H1 (cell line): ENCODE results near the gene SYNJ1. TPM values are rescaled to one million over a fixed set of nuclear protein-coding genes. Genes with fewer than 3 reads are reported as not detected.

Source experiments
- CTCF ChIA-PET: fragments of 300-600 bp; sonication (Branson Sonifier 250); formaldehyde crosslinking; loops from one replicate; lab custom pipeline; 2021; ENCODE audit not compliant: partially characterized antibody; lab: Charles Lee
- POLR2A ChIA-PET: fragments of 300-600 bp; sonication (Branson Sonifier 250); formaldehyde crosslinking; loops from one replicate; lab custom pipeline; 2021; ENCODE audit warnings: inconsistent platforms; ENCODE audit not compliant: partially characterized antibody; lab: Charles Lee
- DNase-seq, 2 experiments: peaks; one replicate each; pipeline versions ENCODE4 v3.0.0 to v3.0.0-alpha.2; 2010 to 2022; ENCODE audit warnings: low spot score in 2 of 2, low read depth in 1 of 2, mixed read lengths in 1 of 2
- FAIRE-seq: peaks from 2 replicates; lab custom pipeline; 2011; peaks lifted over from hg19 to GRCh38; lab: Jason Lieb, UNC
- H2AFZ ChIP-seq: 2 replicates; pipeline ENCODE4 v1.8.1; 2012; ENCODE audit warnings: low read length, inconsistent platforms
- H2AK5ac ChIP-seq: 2 replicates; pipeline ENCODE4 v1.6.1; 2013; ENCODE audit warnings: low read depth, low read length
- H2BK120ac ChIP-seq: replicated peaks from 2 replicates; pipeline ENCODE3; 2013; ENCODE audit warnings: low read depth, low read length, inconsistent platforms
- H2BK12ac ChIP-seq: 2 replicates; pipeline ENCODE4 v1.6.1; 2013; ENCODE audit warnings: low read depth, low read length
- H2BK15ac ChIP-seq: 2 replicates; pipeline ENCODE4 v1.6.1; 2013; ENCODE audit warnings: low read length
- H2BK20ac ChIP-seq: 2 replicates; pipeline ENCODE4 v1.6.1; 2013; ENCODE audit warnings: low read length
- H2BK5ac ChIP-seq: 2 replicates; pipeline ENCODE4 v1.6.1; 2013; ENCODE audit warnings: low read depth, low read length
- H3K14ac ChIP-seq: 2 replicates; pipeline ENCODE4 v1.6.1; 2013; ENCODE audit warnings: inconsistent platforms; ENCODE audit not compliant: insufficient read length
- H3K18ac ChIP-seq: 2 replicates; pipeline ENCODE4 v1.6.1; 2013; ENCODE audit warnings: low read length; ENCODE audit errors: extremely low read depth
- H3K23ac ChIP-seq: 2 replicates; pipeline ENCODE4 v1.6.1; 2013; ENCODE audit warnings: inconsistent platforms; ENCODE audit not compliant: insufficient read length
- H3K23me2 ChIP-seq: 2 replicates; pipeline ENCODE4 v1.6.1; 2013; ENCODE audit warnings: low read depth, low read length
- H3K27ac ChIP-seq: 2 replicates; pipeline ENCODE4 v1.6.1; 2011; ENCODE audit warnings: low read depth, low read length, inconsistent platforms
- H3K27me3 ChIP-seq, 4 experiments: replicated peaks in 1 of 4; 1 replicate in 1 of 4; 2 replicates in 3 of 4; pipeline versions ENCODE4 v1.6.1 to v1.8.1; 2011 to 2013; ENCODE audit warnings: low read length in 3 of 4, mild to moderate bottlenecking in 3 of 4, inconsistent platforms in 2 of 4, mixed read lengths in 2 of 4, moderate library complexity in 1 of 4; ENCODE audit not compliant: control insufficient read depth in 3 of 4, insufficient read depth in 3 of 4; ENCODE audit errors: extremely low read depth in 1 of 4
- H3K36me3 ChIP-seq, 4 experiments: 2 replicates each; pipeline versions ENCODE4 v1.6.1 to v1.8.1; 2011 to 2013; ENCODE audit warnings: mild to moderate bottlenecking in 4 of 4, low read length in 3 of 4, moderate library complexity in 2 of 4, control low read depth in 1 of 4, inconsistent platforms in 1 of 4; ENCODE audit not compliant: insufficient read depth in 4 of 4, control insufficient read depth in 2 of 4
- H3K4ac ChIP-seq: replicated peaks from 2 replicates; pipeline ENCODE3; 2013; ENCODE audit warnings: low read length, low read depth, mixed read lengths, inconsistent platforms; ENCODE audit not compliant: insufficient read length
- H3K4me1 ChIP-seq, 4 experiments: replicated peaks in 1 of 4; 1 replicate in 1 of 4; 2 replicates in 3 of 4; pipeline versions ENCODE4 v1.6.1 to v1.8.1; 2011 to 2013; ENCODE audit warnings: low read length in 3 of 4, inconsistent platforms in 2 of 4, mixed read lengths in 1 of 4; ENCODE audit not compliant: insufficient read depth in 4 of 4, control insufficient read depth in 3 of 4
- H3K4me2 ChIP-seq, 2 experiments: 2 replicates each; pipeline versions ENCODE4 v1.6.1 to v1.8.1; 2011 to 2013; ENCODE audit warnings: low read depth in 2 of 2, low read length in 2 of 2, control low read depth in 1 of 2, inconsistent platforms in 1 of 2, mild to moderate bottlenecking in 1 of 2; ENCODE audit not compliant: insufficient read depth in 1 of 2
- H3K4me3 ChIP-seq, 4 experiments: fragments of 200-600, 300-600 bp in 1 of 4; sonication (generic), shearing (Covaris generic), sonication (Bioruptor Twin) in 1 of 4; 2 replicates each; pipeline versions ENCODE4 v1.5.1 to v1.8.1; 2011 to 2016; ENCODE audit warnings: low read length in 4 of 4, low read depth in 3 of 4, control low read depth in 2 of 4, inconsistent platforms in 2 of 4, mild to moderate bottlenecking in 2 of 4, mixed read lengths in 1 of 4, moderate library complexity in 1 of 4; ENCODE audit not compliant: insufficient read depth in 2 of 4; ENCODE audit errors: extremely low read depth in 1 of 4
- H3K56ac ChIP-seq: replicated peaks from 2 replicates; pipeline ENCODE3; 2013; ENCODE audit warnings: low read depth, mild to moderate bottlenecking, mixed read lengths, low read length, inconsistent platforms; ENCODE audit not compliant: insufficient read length
- H3K79me1 ChIP-seq: 2 replicates; pipeline ENCODE4 v1.6.1; 2013; ENCODE audit warnings: low read depth, low read length, control low read depth
- H3K79me2 ChIP-seq, 2 experiments: 2 replicates each; pipeline versions ENCODE4 v1.6.1 to v1.8.1; 2012 to 2013; ENCODE audit warnings: low read length in 2 of 2, mild to moderate bottlenecking in 2 of 2, inconsistent platforms in 1 of 2; ENCODE audit not compliant: insufficient read depth in 2 of 2, control insufficient read depth in 1 of 2
- H3K9ac ChIP-seq, 4 experiments: replicated peaks in 1 of 4; 1 replicate in 1 of 4; 2 replicates in 3 of 4; pipeline versions ENCODE4 v1.6.1 to v1.8.1; 2011 to 2013; ENCODE audit warnings: low read depth in 3 of 4, low read length in 3 of 4, control low read depth in 2 of 4, mild to moderate bottlenecking in 2 of 4, moderate library complexity in 2 of 4, inconsistent platforms in 1 of 4; ENCODE audit errors: extremely low read depth in 1 of 4
- H3K9me3 ChIP-seq, 2 experiments: 2 replicates each; pipeline versions ENCODE4 v1.6.1 to v1.8.1; 2012 to 2013; ENCODE audit warnings: mild to moderate bottlenecking in 2 of 2, moderate library complexity in 2 of 2, control low read depth in 1 of 2, inconsistent platforms in 1 of 2, low read depth in 1 of 2, low read length in 1 of 2, mixed read lengths in 1 of 2; ENCODE audit not compliant: insufficient read depth in 2 of 2
- H4K20me1 ChIP-seq, 2 experiments: replicated peaks in 1 of 2; 2 replicates each; pipeline versions ENCODE3 to v1.8.1; 2011 to 2013; ENCODE audit warnings: inconsistent platforms in 2 of 2, low read length in 2 of 2, mild to moderate bottlenecking in 1 of 2; ENCODE audit not compliant: insufficient read depth in 2 of 2, control insufficient read depth in 1 of 2
- H4K5ac ChIP-seq: 2 replicates; pipeline ENCODE4 v1.6.1; 2013; ENCODE audit warnings: low read length, low read depth, mixed read lengths, inconsistent platforms; ENCODE audit not compliant: insufficient read length
- H4K8ac ChIP-seq: 2 replicates; pipeline ENCODE4 v1.8.0; 2013; ENCODE audit warnings: mild to moderate bottlenecking, moderate library complexity, low read length, inconsistent platforms; ENCODE audit not compliant: insufficient read depth; ENCODE audit errors: extremely low read depth
- H4K91ac ChIP-seq: replicated peaks from 2 replicates; pipeline ENCODE3; 2013; ENCODE audit warnings: low read length, mixed read lengths, inconsistent platforms; ENCODE audit not compliant: insufficient read length
- BRCA1 ChIP-seq: IDR thresholded peaks from 2 replicates; pipeline ENCODE4 v1.6.1; 2012; ENCODE audit warnings: low read depth, low read length, improper control_type of control experiment
- HDAC6 ChIP-seq: IDR thresholded peaks from one replicate; pipeline ENCODE4 v1.7.1; 2012; ENCODE audit warnings: low read depth, mild to moderate bottlenecking, inconsistent platforms, low read length, moderate library complexity
- KDM1A ChIP-seq: fragments of 200-600, 300-600 bp; sonication (generic); IDR thresholded peaks from 2 replicates; pipeline ENCODE4 v1.7.1; 2016; ENCODE audit warnings: mild to moderate bottlenecking, low read length, borderline replicate concordance
- SP4 ChIP-seq: IDR thresholded peaks from 2 replicates; pipeline ENCODE4 v1.6.1; 2012; ENCODE audit warnings: low read length, inconsistent platforms
- WGBS, 2 experiments: shearing (Covaris generic) in 1 of 2; methylation state at CpG; one replicate each; pipeline versions ENCODE4 v1.1.6 to v1.1.7; 2013 to 2015; ENCODE audit warnings: low lambda C conversion rate in 2 of 2, mixed read lengths in 2 of 2, inconsistent platforms in 1 of 2, low coverage in 1 of 2, missing lambda C conversion rate in 1 of 2; ENCODE audit not compliant: insufficient replicate concordance in 2 of 2, insufficient coverage in 1 of 2, insufficient read length in 1 of 2; ENCODE audit errors: extremely low coverage in 1 of 2, missing lambda C conversion rate in 1 of 2; 5-methylcytosine and 5-hydroxymethylcytosine counted together
- polyA plus RNA-seq, 7 experiments: library from polyadenylated mRNA; depleted of rRNA in 3 of 7; stranded (reverse) in 5 of 7; unstranded in 2 of 7; fragments of >200 nt in 5 of 7; fragments of 200-250 nt in 2 of 7; gene quantifications; 1 replicate in 5 of 7; 2 replicates in 1 of 7; 4 replicates in 1 of 7; pipeline versions ENCODE4 v1.2.1 to v1.2.3, GENCODE V29; 2011 to 2013; ENCODE audit warnings: missing spikeins in 2 of 7, mixed read lengths in 2 of 7
- total RNA-seq: library from RNA; stranded (reverse); fragmentation: NEBNext Ultra II Directional; extraction: Animal tissue kit (Norgen Biotek cat#: 25700); gene quantifications from 2 replicates; pipeline ENCODE4 v1.2.1, GENCODE V29; 2021

The SYNJ1 gene
- total and polyA plus RNA-seq, 2 of the 8 experiments (the other 6 are each of a cell fraction or from before 2014, with no cell fraction given): 1.3 to 4.3 TPM

DNA sequence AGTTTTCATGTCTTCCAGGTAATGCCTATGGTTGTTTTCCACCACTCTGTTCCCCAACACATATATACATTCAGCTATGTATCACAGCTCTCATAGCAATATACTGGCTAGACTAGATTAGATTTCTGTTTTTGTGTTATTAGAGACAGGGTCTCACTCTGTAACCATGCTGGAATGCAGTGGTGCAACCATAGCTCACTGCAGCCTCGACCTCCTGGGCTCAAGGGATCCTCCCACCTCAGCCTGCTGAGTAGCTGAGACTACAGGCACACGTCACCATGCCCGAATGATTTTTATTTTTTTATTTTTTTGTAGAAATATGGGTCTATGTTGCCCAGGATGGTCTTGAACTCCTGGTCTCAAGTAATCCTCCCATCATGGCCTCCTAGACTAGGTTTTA, 37.7 kb downstream of the SYNJ1 start:
- Histone ChIP-seq H3K79me1 (no peaks in the 10 kb centered on the region), H3K23me2 (no peaks in the 10 kb centered on the region), H3K27ac (no peak overlapping the region), H3K4me2 (no peak overlapping the region), H3K4me1 (no peaks in the 10 kb centered on the region), H3K4me3 (no peak overlapping the region), H3K27me3 (no peaks in the 10 kb centered on the region), H3K9me3 (no peaks in the 10 kb centered on the region), H3K14ac (no peak overlapping the region), H3K56ac (no peak overlapping the region), H4K91ac (no peak overlapping the region), H2AFZ (no peak overlapping the region), H4K5ac (no peak overlapping the region), H3K23ac (no peak overlapping the region), H4K8ac (no peak overlapping the region), H2BK120ac (no peak overlapping the region), H2BK12ac (no peak overlapping the region), H2BK15ac (no peak overlapping the region), H3K79me2 (no peaks in the 10 kb centered on the region), H3K18ac (no peak overlapping the region), H2BK5ac (no peak overlapping the region), H4K20me1 (no peaks in the 10 kb centered on the region), H3K9ac (no peak overlapping the region), H3K4ac (no peak overlapping the region), H2BK20ac (no peak overlapping the region), H2AK5ac (no peak overlapping the region), H3K36me3 (no peaks in the 10 kb centered on the region)
- FAIRE-seq: no peak
- no peak for TF ChIP-seq HDAC6
- no peak for TF ChIP-seq SP4
- no peak for TF ChIP-seq KDM1A
- no peak for TF ChIP-seq BRCA1
- WGBS, 2 experiments: 57% methylated on average over 3 of the region's 3 CpGs; no CpG with 5 or more reads in 1 of the 2 experiments
- POLR2A ChIA-PET: no interaction called here
- CTCF ChIA-PET: interaction anchor here (0.8 to 1.4 kb wide), 4 partner anchors 19 to 46 kb away, joined by 3 to 4 read pairs (median 4); no protein-coding TSS in a partner anchor
- no peak for DNase-seq
